Adrenal gland (tissue), 12 donors: ENCODE measurements around the gene ATP11A. TPM values are rescaled to one million over a fixed set of nuclear protein-coding genes. Genes with fewer than 3 reads are reported as not detected.

Source experiments
- DNase-seq, 7 donors: peaks; one replicate each; pipeline ENCODE4 v3.0.0-alpha.2; 2019 to 2020
- H3K27ac ChIP-seq, 5 donors: fragments of 200-600 bp; sonication (generic) in 4 of 5; 1 replicate in 3 of 5; 2 replicates in 2 of 5; pipeline versions ENCODE4 v1.5.1 to v1.8.0; 2016 to 2020; ENCODE audit warnings: mild to moderate bottlenecking in 1 of 5
- H3K27me3 ChIP-seq: fragments of 200-600 bp; 2 replicates; pipeline ENCODE4 v1.8.0; 2021
- H3K36me3 ChIP-seq, 2 donors: fragments of 200-600 bp; replicated peaks in 1 of 2; 1 replicate in 1 of 2; 2 replicates in 1 of 2; pipeline versions ENCODE4 v1.5.1 to v1.8.0; 2018 to 2022
- H3K4me1 ChIP-seq, 2 donors: fragments of 200-600 bp; replicated peaks in 1 of 2; 1 replicate in 1 of 2; 2 replicates in 1 of 2; pipeline versions ENCODE4 v1.5.1 to v1.8.0; 2018 to 2021
- H3K4me3 ChIP-seq, 4 donors: fragments of 200-600 bp; sonication (generic) in 3 of 4; one replicate each; pipeline ENCODE4 v1.5.1; 2016 to 2018
- H3K9me3 ChIP-seq, 3 donors: fragments of 200-600 bp; sonication (generic) in 1 of 3; replicated peaks in 1 of 3; 1 replicate in 2 of 3; 2 replicates in 1 of 3; pipeline versions ENCODE4 v1.5.1 to v1.8.0; 2016 to 2021
- CTCF ChIP-seq, 6 experiments: fragments of 450-650 bp in 4 of 6; fragments of 200-600 bp in 2 of 6; sonication (generic) in 1 of 6; IDR thresholded peaks; 1 replicate in 5 of 6; 2 replicates in 1 of 6; pipeline versions ENCODE4 v1.5.1 to v1.8.0; 2016 to 2021; ENCODE audit warnings: antibody characterized with exemption in 6 of 6, mild to moderate bottlenecking in 2 of 6, moderate library complexity in 1 of 6
- POLR2A ChIP-seq, 2 donors: fragments of 450-650 bp; IDR thresholded peaks; one replicate each; pipeline ENCODE4 v1.6.1; 2017; ENCODE audit warnings: antibody characterized with exemption in 2 of 2, mild to moderate bottlenecking in 2 of 2, moderate library complexity in 1 of 2
- WGBS, 4 donors: extraction: QIAGEN DNeasy Blood & Tissue Kit in 2 of 4; methylation state at CpG; one replicate each; pipeline versions ENCODE4 v1.1.5 to v1.1.7; 2013 to 2017; 5-methylcytosine and 5-hydroxymethylcytosine counted together
- intact Hi-C, 2 donors: fragments of 100-400 bp; cut with DNase I; formaldehyde crosslinking; loops; one replicate each; pipeline versions ENCODE4 v1.14.1 to v1.15.0; 2022 to 2023
- polyA plus RNA-seq, 3 donors: library from polyadenylated mRNA; stranded (reverse); fragments of 200-250 nt in 2 of 3; fragments of 350-450 nt in 1 of 3; fragmentation: Illumina TruSeq in 1 of 3; extraction: RNeasy Lipid Tissue Mini Kit (QIAGEN cat#74804) in 1 of 3; gene quantifications; one replicate each; pipeline ENCODE4 v1.2.3, GENCODE V29; 2013 to 2014
- total RNA-seq, 9 donors: library from RNA; depleted of rRNA in 4 of 9; stranded (reverse); fragments of >200 nt in 4 of 9; fragments of 120-200 nt in 1 of 9; fragmentation: NEBNext Ultra II Directional in 1 of 9; extraction: Animal tissue kit (Norgen Biotek cat#: 25700) in 1 of 9; gene quantifications; one replicate each; pipeline versions ENCODE4 v1.1.0 to v1.2.4, GENCODE V29; 2013 to 2023
- donor health status: healthy with polysubstance abuse.
- donor health status: Bipolar disorder and iron deficiency.
- donor health status: DM: yes; HTN: yes; CAD: no.
- donor health status: DM: no; HTN: no; CAD: no.
- donor health status: DM: no; HTN: no; CAD: no.
- donor health status: DM: yes; HTN: yes; CAD: no.

ATP11A gene
- total and polyA plus RNA-seq, 12 donors: 6.0 to 94.1 (median 29.8) TPM

GRCh38 chr13:112836940-112837339 is 147.1 kb downstream of the ATP11A start:
- Histone ChIP-seq H3K36me3 (peaks cover 0 to 57% of the 10 kb centered on the region in 2 donors), H3K27me3 (no peaks in the 10 kb centered on the region), H3K4me3 (no peak overlapping the region), H3K27ac (no peak overlapping the region), H3K9me3 (no peaks in the 10 kb centered on the region), H3K4me1 (no peaks in the 10 kb centered on the region)
- no peak for DNase-seq
- 85 to 94% (median 92%) methylated on average over 10 to 12 of the region's 12 CpGs for WGBS, 4 donors
- TF ChIP-seq CTCF (IDR thresholded peaks at IDR 0.05): no peak
- TF ChIP-seq POLR2A (IDR thresholded peaks at IDR 0.05): no peak
- intact Hi-C loops: no loop called here

- Histone ChIP-seq H3K4me1 (no peaks in the 10 kb centered on the region), H3K27me3 (no peaks in the 10 kb centered on the region), H3K36me3 (peaks cover 0 to 51% of the 10 kb centered on the region in 2 donors), H3K27ac (no peak overlapping the region), H3K9me3 (no peaks in the 10 kb centered on the region), H3K4me3 (no peak overlapping the region)
- no peak for DNase-seq
- 89 to 92% (median 90%) methylated on average over 23 to 26 of the region's 26 CpGs for WGBS, 4 donors
- intact Hi-C loops: no loop called here
- TF ChIP-seq CTCF (IDR thresholded peaks at IDR 0.05) (no peak), POLR2A (IDR thresholded peaks at IDR 0.05) (no peak)
These were observed 147.7 kb downstream of the ATP11A start for GRCh38 chr13:112837371-112838037.

GRCh38 chr13:112838038-112838841 is 148.4 kb downstream of the ATP11A start:
- H3K4me3 ChIP-seq: no peak overlapping the region
- peaks cover 0 to 44% of the 10 kb centered on the region in 2 donors for H3K36me3 ChIP-seq
- TF ChIP-seq CTCF (IDR thresholded peaks at IDR 0.05) (no peak), POLR2A (IDR thresholded peaks at IDR 0.05) (no peak)
- H3K27ac ChIP-seq: no peak overlapping the region
- WGBS, 4 donors: 95 to 97% (median 96%) methylated on average over 32 to 35 of the region's 35 CpGs
- no peaks in the 10 kb centered on the region for H3K4me1 ChIP-seq
- H3K9me3 ChIP-seq: no peaks in the 10 kb centered on the region
- H3K27me3 ChIP-seq: no peaks in the 10 kb centered on the region
- DNase-seq: no peak
- intact Hi-C loops: no loop called here

- Histone ChIP-seq H3K4me3 (no peak overlapping the region), H3K4me1 (no peaks in the 10 kb centered on the region), H3K27ac (no peak overlapping the region), H3K9me3 (no peaks in the 10 kb centered on the region), H3K36me3 (peaks cover 0 to 38% of the 10 kb centered on the region in 2 donors), H3K27me3 (no peaks in the 10 kb centered on the region)
- no peak for TF ChIP-seq CTCF (IDR thresholded peaks at IDR 0.05)
- TF ChIP-seq POLR2A (IDR thresholded peaks at IDR 0.05): no peak
- intact Hi-C loops: no loop called here
- no peak for DNase-seq
- WGBS, 4 donors: 88 to 97% (median 90%) methylated on average over 3 to 7 of the region's 7 CpGs
These were observed 148.9 kb downstream of the ATP11A start for GRCh38 chr13:112838842-112839117.
